ENCODE results near the gene NPIPB2. TPM values are rescaled to one million over a fixed set of nuclear protein-coding genes. Genes with fewer than 3 reads are reported as not detected.
"Not testable (repeated sequence)": the region's sequence is repeated elsewhere in the genome, so short reads cannot be mapped to it uniquely, and the experiment has no call there.

Gene NPIPB2
- total RNA-seq, 1 donor from 2014 or later, result 4.6 TPM

DNA sequence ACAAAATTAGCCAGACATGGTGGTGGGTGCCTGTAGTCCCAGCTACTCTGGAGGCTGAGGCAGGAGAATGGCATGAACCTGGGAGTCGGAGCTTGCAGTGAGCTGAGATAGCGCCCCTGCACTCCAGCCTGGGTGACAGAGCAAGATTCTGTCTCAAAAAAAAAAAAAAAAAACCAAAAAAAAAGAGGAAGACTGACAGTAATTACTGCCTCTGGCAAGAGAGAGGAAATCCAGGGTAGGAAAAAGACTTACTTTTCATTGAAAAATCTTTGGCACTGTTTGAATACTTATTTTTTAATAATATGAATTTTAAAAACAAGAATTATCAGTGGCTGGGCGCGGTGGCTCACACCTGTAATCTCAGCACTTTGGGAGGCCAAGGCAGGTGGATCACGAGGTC, 20.6 kb upstream of the NPIPB2 start:
- not testable (repeated sequence) for DNase-seq (ENCODE audit: low spot score)

DNA sequence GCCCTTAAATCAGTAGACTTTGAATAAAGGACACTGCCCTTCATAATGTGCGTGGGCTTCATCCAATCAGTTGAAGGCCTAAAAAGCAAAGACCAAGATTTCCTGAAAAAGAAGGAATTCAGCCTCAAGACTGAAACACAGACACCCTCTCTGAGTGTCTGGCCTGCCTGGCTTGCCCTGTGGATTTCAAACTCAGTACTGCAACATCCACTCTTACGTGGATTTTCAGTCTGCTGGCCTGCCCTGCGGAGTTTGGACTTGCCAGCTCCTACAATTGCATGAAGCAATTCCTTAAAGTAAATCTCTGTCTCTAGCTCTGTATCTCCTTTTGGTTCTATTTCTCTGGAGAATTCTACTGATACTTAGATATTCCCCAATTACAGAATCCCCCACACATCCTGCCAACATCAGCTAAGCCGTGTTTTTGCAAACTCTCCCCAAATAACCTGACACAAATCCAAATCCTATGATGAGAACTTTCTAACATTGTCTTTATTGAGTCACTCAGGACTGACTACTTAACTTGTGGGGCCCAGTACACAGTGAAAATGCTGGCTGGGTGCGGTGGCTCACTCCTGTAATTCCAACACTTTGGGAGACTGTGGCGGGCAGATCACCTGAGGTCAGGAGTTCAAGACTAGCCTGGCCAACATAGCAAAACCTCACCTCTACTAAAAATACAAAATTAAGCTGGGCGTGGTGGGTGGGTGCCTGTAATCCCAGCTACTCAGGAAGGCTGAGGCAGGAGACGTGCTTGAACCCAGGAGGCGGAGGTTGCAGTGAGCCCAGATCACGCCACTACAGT, 15.9 kb upstream of the NPIPB2 start:
- no peak for DNase-seq (ENCODE audit: low spot score)

DNA sequence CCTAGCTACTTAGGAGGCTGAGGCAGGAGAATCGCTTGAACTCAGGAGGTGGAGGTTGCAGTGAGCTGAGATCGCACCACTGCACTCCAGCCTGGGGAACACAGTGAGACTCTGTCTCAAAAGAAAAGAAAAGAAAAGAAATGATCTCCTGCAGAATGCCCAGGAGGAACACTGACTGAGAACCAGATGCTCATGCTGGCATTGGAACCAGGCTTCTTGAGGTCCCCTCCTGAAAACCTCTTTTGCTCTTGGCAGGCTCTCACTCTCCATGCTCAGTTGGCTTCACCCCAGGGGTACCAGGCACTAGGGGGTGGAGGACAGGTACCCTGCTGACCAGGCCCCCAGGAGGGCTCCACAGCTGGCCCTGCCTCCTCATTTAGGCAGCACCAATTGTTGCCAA, 14.7 kb upstream of the NPIPB2 start:
- DNase-seq (ENCODE audit: low spot score), result no peak

DNA sequence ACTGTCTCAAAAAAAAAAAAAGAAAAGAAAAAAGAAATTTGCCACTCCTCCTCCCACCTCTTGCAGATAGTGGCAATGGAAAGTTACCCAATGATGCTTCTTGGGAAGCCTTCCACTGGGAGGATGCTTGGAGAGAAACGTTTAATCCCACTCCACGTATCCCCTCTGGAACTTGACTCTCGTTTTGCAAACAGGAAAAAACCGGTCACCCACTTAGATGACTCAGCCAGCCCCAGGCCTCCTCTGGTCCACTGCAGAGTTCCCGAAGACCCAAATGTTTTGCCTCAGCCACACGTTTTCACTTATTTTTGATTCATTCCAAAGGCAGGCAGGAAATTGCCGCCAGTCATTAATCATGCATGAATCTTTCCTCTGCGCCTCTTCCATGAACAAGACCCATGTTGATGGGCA, 13.9 kb upstream of the NPIPB2 start:
- DNase-seq (ENCODE audit: low spot score), result peak; percentile 74

DNA sequence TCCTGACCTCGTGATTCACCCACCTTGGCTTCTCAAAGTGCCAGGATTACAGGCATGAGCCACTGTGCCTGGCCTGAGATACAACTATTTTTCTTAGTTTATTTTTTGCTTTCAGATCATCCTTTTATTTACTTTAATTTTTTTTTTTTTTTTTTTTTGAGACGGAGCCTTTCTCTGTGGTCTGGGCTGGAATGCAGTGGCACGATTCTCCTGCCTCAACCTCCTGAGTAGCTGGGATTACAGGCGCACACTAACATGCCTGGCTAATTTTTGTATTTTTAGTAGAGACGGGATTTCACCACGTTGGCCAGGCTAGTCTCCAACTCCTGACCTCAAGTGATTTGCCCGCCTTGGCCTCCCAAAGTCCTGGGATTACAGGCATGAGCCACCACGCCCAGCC, 11.7 kb upstream of the NPIPB2 start:
- not testable (repeated sequence) for DNase-seq (ENCODE audit: low spot score)

DNA sequence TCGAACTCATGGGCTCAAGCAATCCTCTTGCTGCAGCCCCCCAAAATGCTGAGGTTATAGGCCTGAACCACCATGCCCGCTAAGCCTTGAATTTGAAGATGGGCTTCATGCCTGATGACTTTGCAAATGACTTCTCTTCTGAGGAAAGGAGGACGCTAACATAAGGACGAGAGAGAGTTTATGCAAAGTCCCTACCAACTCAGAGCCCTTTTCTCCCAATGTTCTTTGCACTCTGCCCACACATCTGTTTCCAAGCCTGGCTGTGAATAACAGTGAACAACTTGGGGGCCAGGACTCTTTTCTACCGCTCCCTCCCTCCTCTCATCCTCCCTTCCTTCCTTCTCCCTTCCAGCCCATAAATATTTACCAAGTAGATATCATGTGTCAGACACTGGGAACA, 8.5 kb upstream of the NPIPB2 start:
- no peak for DNase-seq (ENCODE audit: low spot score)

DNA sequence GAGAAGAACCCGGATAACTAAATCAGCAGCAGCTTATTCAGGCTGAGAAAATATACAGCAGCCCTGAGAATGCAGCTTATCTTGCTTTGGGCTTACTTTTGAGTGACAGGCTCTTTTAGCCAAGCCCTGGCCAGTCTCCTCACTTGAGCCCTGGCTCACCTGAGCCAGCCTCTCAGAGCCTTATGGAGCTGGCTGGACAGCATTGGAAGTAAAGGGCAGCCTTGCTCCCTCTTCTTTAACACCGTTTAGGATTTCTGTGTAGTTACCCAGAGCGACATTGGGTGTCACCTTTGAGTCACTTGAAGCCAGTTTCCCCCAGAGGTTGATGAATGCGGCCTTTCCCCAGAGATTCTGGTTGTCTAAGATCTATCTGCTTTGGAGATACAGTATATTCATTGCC, 7.7 kb upstream of the NPIPB2 start:
- DNase-seq (ENCODE audit: low spot score), result peak; percentile 64

DNA sequence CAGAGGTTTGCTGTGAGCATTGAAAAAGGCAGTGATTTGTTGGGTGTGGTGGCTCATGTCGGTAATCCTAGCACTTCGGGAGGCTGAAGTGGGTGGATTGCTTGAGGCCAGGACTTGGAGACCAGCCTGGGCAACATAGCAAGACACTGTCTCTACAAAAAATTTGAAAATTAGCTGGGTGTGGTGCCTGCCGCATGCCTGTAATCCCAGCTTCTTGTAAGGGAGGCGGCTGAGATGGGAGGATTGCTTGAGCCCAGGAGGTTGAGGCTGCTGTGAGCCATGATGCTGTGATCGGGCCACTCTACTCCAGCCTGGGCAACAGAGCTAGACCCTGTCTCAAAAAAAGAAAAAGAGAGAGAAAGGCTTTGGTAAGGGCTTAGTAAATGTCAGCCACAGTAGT, 7.0 kb upstream of the NPIPB2 start:
- peak; percentile 35 for DNase-seq (ENCODE audit: low spot score)

DNA sequence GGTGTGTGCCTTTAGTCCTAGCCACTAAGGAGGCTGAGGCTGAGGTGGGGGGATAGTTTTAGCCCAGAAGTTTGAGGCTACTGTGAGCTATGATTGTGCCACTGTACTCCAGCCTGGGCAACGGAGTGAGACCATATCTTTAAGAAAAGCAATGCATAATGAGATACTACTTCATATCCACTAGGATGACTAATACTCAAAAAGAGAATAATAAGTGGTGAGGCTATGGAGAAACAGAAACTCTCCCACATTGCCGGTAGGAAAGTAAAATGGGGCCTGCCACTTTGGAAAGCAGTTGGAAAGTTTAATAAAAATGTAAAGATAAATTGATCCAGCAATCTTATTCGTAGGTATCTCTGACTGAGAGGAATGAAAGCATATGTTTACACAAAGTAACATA, 4.6 kb upstream of the NPIPB2 start:
- DNase-seq (ENCODE audit: low spot score), result no peak

DNA sequence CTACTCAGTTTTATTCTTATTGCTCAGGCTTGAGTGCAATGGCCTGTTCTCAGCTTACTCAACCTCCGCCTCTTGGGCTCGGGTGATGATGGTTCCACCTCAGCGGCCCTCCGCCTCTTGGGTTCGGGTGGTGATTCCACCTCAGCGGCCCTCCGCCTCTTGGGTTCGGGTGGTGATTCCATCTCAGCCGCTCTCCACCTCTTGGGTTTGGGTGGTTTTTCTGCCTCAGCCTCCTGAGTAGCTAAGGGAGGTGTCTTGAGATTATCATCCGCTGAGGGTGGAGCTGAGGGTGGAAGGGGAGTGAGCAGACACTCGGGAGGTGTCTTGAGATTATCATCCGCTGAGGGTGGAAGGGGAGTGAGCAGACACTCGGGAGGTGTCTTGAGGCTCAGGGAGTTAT, 14.5 kb downstream of the NPIPB2 start:
- not testable (repeated sequence) for DNase-seq (ENCODE audit: low spot score)

DNA sequence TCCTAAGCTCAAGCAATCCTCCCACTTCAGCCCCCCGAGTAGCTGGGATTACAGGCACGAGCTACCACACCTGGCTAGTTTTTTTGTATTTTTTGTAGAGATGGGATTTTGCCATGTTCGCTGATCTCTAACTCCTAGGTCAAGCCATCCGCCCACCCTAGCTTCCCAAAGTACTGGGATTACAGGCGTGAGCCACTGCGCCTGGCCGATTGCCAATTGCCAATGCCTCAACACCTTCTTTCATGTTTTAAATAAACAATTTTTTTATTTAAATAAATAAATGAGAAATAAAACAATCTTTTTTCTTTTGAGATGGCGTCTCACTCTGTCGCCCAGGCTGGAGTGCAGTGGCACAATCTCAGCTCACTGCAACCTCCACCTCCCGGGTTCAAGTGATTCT, 17.8 kb downstream of the NPIPB2 start:
- not testable (repeated sequence) for DNase-seq (ENCODE audit: low spot score)

DNA sequence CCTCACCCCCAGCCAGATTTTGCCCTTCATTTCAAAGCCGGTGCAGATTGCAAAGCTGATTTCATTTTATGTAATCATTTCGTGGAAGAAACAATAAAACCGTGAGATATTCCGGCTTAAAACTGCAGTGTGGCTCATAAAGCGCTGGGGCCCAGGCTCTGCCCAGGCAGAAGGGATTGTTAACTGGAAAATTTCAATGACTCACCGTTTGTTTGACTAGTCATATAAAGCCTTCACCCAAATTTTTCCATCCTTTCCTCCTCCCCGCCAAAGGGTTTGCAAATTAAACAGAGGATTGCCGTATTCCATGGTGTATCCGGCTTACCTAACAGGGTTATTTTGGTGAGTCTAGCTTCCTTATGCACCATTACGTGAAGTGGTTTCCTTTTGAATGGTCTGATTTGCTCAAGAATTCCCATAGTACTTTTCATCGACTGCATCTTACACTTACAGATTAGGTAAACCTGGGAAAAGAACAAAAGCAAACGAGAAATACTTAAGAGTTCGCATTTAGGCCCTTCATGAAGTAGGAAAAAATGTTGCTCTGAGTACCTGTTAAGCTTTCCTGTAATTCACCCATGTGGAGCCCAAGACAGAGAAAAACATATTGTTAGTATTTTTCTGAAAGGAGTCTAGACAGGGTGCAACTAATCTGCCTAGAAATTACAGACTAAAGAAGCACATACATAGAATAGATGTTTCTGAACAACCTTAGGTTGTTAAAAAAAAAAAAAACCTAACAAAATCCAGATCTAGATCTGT, 25.1 kb downstream of the NPIPB2 start:
- DNase-seq (ENCODE audit: low spot score), result peak; percentile 20

DNA sequence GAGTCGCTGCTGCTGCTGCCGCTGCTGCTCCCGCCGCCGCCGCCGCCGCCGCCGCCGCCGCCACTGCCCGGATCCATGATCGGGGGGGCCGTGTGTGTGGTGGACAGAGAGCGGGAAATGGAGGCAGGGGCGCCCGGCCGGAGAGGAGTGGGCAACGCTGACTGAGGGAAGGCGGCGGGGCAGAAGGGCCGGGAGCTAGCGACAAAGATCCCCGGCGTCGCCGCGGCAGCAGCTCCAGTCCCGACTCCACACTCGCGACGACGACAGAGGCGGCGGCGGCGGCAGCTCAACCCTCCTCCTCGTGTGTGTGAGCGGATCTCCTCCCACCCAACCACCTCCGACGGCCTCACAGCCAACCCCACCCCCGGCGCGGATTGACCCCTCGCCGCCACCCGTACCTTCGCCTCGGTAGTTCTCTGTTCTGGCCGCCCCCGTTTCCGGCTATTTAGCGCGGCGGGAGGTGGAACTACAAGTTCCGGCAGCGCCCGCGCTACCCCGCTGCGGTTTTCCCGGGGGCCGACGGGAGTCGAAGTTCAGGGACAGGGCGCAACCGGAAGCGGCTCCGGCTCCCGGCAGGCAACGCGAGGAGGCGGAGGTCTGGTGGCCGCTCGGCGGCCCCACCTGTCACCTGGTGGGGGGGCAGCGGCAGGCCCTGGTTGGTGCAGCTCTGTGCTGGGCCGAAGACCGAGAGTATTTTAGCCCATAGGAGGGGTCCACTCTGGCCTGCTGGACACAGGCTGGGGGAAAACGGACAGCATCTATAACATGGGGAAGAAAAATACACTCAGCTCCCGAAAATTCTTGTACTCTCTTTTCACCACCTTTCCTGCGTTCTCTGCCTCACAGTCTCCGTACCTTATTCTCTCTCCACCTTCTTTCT, 26.0 kb downstream of the NPIPB2 start, which contains the start of gene GSPT1:
Gene GSPT1 (minus strand): TSS at position 313 of the 880 bp plus-strand sequence. CDS start 236 bp downstream, at position 77.
- peak; percentile 99 for DNase-seq (ENCODE audit: low spot score)

DNA sequence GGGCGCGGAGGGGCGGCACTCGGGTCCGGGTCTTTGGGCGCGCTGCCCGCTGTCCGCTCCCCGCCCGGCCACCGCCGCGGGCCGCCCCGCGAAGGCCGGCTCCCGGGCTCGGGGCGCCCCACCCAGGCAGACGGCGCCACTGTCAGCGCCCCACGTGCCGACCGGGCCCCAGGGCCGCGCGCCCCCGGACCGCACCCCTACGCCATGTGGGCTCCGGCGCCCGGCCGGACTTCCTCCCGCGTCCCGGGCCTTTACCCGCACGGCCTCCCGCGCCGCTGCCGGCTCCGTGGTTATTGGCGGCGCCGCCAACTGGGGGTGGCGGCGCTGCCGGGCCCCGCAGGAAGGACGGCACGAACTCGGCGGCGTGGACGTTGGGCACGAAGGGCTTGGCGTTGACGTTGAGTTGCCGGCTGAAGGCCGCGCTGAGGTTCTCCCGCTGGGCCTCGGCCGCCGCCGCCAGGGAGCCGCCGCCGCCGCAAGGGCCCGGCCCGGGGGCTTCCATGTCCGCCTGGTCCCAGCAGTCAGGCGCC, 26.7 kb downstream of the NPIPB2 start:
- DNase-seq (ENCODE audit: low spot score), result no peak

DNA sequence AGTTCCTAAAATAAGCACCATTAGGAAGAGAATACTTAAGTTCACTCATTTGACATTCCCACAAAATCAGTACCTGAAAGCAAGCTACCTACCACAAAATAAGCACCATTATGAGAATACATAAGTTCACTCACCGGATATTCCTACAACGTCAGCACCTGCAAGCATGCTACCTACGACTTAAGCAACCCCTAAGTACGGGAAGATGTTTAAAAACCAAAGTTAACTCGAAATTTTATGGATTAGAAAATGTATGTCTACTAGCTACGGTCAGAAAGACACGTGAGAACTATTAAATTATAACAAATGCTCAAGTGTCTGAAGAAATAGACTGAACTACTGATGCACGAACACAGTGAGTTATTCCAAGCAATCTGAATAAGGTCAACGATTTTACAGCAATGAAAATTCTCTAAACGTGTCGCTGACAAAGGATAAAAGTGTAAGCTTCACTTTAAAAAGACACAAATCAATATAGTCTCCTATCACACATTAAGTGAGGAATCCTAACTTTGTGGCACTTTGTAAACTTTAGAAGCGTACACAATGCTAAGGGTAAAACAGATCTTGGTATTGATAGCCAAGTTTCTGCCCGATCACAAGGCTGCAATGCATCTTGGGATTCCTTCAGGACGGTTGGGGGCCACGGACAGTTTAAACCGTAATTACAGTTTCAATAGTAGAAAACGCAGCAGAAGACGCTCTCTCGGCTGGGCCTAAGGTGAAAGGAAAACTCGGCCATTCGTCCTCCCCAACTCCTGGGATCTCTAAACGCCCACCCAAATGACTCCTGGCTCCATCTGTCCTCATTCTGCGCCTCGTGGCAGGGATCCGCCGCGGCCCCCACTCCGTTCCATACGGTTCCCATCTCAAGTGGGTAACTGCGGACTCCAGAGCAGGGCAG, 27.4 kb downstream of the NPIPB2 start:
- DNase-seq (ENCODE audit: low spot score), result peak; percentile 46

DNA sequence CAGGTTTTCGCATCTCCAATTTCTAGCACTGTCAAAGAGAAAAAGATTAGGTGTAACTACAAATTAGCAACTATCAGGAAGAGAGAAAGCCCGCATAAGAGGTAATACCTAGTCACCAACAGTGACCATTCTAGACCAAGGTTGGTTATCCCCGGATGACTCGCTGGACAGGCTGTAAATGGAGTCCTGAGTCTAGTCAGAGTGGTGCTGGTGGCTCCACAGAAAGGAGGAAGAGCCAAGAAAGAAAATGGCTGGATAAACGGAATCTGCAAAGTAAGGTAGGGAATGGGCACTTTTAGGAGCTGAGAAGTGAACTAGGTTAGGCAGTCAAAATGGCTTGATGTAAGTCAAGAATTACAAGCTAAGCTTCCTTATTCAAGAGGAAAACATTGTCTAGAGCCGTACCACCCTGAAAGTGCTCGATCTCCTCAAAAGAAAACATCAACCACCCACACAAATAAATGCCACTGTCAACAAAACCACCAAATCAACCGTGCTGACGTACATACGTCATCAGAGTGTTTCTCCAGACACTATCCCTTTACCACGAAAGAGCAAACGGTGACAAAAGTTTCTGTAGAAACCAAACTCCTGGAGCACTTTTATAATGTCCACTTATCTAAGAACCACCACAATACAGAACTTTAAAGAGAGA, 28.3 kb downstream of the NPIPB2 start:
- DNase-seq (ENCODE audit: low spot score), result no peak

DNA sequence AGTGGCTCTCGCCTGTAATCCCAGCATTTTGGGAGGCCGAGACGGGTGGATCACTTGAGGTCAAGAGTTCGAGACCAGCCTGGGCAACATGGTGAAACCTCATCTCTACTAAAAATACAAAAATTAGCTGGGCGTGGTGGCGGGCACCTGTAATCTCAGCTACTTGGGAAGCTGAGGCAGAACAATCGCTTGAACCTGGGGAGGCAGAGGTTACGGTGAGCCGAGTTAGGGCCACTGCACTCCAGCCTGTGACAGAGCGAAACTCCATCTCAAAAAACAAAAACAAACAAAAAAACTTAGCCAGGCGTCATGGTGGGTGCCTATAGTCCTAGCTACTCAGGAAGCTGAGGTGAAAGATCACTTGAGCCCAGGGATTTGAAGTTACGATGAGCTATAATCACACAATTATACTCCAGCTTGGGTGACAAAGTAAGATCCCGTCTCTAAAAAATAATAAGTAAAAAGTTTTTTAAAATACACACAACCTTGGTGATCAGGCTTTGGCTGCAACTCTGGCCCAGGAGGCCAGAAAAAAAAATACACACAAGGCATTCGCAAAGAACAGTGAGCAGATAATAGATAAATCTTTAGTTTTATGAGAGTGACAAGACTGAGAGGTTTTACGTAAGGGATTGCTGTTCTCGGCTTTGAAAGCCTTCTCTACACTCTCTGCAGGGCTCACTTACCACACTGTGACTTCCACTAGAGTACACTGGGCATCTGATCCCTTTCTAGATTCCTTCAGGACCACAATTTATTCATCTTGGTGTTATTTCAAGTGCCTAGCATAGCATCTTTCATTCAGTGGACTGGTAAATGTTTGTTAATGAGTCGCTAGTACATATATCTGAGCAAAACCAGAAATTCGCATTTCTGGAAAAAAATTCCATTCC, 31.9 kb downstream of the NPIPB2 start:
- peak; percentile 47 for DNase-seq (ENCODE audit: low spot score)

DNA sequence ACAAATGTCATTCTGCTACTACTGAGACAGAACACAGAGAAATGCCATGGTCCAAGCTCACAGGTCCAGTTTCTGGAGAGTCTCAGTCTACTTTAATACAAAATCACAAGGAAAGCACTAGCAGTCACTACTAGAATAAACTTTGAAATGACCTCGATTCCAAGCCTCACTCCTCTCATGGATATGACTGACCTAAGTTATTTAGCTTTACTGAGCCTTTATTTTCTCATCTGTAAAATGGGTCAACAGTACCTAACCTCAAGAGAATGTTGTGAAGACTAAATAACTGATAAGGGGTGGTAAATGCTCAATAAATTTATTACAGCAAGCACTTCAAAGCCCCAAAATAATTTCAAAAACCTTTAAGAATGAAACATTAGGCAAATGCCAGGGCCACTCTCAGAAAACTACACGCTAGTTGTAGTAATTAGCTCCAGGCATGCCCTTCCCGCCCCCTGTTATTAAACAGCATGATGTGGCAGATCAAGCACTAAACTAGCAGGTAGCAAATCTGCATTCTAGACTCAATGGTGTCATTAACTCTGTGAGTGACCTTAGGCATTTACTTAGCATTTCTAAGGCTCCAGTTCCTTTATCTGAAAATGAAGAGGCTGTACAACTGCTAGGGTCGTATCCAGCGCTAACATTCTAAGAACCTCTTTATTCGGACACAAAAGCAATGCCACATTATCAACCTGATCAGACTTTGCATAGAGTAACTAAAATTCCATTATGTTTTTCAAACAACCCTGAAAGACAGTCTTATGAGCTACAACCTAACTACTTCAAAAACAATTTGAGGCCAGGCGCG, 34.5 kb downstream of the NPIPB2 start:
- no peak for DNase-seq (ENCODE audit: low spot score)

Measured in umbilical cord (tissue), 2 donors.